Lower leg skin (tissue), 3 donors: ENCODE measurements around the gene HRK.

Experiments used
- POLR2A ChIP-seq, 2 donors: fragments of 450-650 bp; IDR thresholded peaks; one replicate each; pipeline ENCODE4 v1.6.1; 2016 to 2017; ENCODE audit warnings: antibody characterized with exemption in 2 of 2, mild to moderate bottlenecking in 1 of 2, moderate library complexity in 1 of 2
- TF ChIP-seq, protein P1 (sequence below), 3 donors: fragments of 450-650 bp; IDR thresholded peaks; one replicate each; pipeline ENCODE4 v1.5.1; 2016; ENCODE audit warnings: antibody characterized with exemption in 3 of 3, mild to moderate bottlenecking in 3 of 3, moderate library complexity in 2 of 3

DNA sequence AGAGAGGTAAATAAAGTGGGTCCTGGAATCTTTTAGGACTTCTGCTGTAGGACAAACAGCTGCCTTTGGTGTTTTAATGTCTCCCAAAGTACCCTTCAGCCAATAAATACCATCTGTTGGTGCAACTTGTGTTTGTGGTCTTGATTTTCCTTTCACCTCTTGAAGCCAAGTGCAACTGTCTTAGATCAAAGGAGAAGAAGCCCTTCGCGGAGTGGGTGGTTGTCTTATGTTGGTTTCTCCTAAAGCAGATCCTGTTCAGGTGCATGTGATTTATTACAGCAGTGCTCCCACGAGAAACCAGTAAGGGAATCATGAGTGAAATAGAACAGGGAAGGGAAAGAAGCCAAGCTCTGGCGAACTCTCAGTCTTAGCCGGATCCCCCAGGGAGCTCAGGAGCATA, 27.7 kb downstream of the HRK start:
- TF ChIP-seq, protein P1, sequence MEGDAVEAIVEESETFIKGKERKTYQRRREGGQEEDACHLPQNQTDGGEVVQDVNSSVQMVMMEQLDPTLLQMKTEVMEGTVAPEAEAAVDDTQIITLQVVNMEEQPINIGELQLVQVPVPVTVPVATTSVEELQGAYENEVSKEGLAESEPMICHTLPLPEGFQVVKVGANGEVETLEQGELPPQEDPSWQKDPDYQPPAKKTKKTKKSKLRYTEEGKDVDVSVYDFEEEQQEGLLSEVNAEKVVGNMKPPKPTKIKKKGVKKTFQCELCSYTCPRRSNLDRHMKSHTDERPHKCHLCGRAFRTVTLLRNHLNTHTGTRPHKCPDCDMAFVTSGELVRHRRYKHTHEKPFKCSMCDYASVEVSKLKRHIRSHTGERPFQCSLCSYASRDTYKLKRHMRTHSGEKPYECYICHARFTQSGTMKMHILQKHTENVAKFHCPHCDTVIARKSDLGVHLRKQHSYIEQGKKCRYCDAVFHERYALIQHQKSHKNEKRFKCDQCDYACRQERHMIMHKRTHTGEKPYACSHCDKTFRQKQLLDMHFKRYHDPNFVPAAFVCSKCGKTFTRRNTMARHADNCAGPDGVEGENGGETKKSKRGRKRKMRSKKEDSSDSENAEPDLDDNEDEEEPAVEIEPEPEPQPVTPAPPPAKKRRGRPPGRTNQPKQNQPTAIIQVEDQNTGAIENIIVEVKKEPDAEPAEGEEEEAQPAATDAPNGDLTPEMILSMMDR (IDR thresholded peaks at IDR 0.05): no peak
- TF ChIP-seq POLR2A (IDR thresholded peaks at IDR 0.05): no peak
